ENCODE data around the gene EDIL3. TPM values are rescaled to one million over a fixed set of nuclear protein-coding genes. Genes with fewer than 3 reads are reported as not detected.

Gene EDIL3
- total RNA-seq, 2 donors from 2014 or later, result 2.2 to 17.5 TPM

DNA sequence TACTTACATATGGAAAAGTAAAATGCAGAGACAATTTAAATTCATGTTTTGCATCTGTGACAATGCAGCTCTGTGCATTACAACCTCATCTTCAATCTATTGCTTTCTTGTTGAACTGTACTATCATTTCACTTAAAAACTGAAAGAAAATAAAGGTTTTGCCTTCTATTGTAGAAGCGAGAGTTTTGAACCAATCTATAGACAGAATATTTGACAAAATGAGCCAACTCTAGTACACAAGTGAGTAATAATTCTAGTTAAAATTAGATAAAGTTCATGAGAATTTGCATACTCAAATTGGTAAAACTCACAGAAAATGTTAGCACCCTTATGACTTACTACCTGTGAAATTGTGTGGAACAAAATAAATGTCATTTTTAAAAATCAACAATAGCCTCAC, 123.7 kb downstream of the EDIL3 start:
- Mint-ChIP-seq H3K4me3 (no peak overlapping the region), H3K9me3 (no peaks in the 10 kb centered on the region)
- TF ChIP-seq, protein P1, sequence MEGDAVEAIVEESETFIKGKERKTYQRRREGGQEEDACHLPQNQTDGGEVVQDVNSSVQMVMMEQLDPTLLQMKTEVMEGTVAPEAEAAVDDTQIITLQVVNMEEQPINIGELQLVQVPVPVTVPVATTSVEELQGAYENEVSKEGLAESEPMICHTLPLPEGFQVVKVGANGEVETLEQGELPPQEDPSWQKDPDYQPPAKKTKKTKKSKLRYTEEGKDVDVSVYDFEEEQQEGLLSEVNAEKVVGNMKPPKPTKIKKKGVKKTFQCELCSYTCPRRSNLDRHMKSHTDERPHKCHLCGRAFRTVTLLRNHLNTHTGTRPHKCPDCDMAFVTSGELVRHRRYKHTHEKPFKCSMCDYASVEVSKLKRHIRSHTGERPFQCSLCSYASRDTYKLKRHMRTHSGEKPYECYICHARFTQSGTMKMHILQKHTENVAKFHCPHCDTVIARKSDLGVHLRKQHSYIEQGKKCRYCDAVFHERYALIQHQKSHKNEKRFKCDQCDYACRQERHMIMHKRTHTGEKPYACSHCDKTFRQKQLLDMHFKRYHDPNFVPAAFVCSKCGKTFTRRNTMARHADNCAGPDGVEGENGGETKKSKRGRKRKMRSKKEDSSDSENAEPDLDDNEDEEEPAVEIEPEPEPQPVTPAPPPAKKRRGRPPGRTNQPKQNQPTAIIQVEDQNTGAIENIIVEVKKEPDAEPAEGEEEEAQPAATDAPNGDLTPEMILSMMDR (conservative IDR thresholded peaks at IDR 0.05), result no peak

DNA sequence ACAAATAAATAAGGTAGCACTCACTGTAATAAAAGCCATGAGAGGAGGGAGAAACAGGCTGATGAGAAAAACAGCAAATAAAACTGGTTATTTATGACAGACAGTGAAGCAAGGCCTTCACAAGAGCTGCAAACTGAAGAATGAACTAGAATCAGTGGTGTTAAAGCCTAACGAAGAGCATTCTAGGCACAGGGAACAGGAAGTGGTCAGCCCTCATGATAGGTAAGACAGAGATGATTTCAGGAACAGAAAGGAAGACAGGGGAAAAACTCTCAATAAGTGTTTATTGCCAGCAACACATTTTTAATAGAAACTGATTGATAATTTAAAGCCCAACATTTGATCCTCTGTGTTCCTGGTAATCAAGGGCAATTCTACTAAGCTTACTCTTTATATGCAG, 124.5 kb downstream of the EDIL3 start:
- Histone ChIP-seq H3K4me1 (ENCODE audit: control insufficient read depth, insufficient read depth, low read length) (no peaks in the 10 kb centered on the region), H3K27ac (ENCODE audit: low read depth, low read length) (no peak overlapping the region), H3K9ac (ENCODE audit: extremely low read depth, low read length, poor library complexity, severe bottlenecking) (no peak overlapping the region), H3K9me3 (ENCODE audit: control insufficient read depth, low read length) (no peaks in the 10 kb centered on the region), H3K27me3 (ENCODE audit: control insufficient read depth, insufficient read depth, low read length, poor library complexity, severe bottlenecking) (no peaks in the 10 kb centered on the region), H3K36me3 (ENCODE audit: control insufficient read depth, insufficient read depth, low read length) (no peaks in the 10 kb centered on the region), H3K4me3 (ENCODE audit: low read length) (no peak overlapping the region)
- no peaks in the 10 kb centered on the region for H3K36me3 Mint-ChIP-seq (ENCODE audit: low read depth)
- H3K27me3 Mint-ChIP-seq (ENCODE audit: insufficient read depth), result no peaks in the 10 kb centered on the region
- no peak overlapping the region for H3K27ac Mint-ChIP-seq
- no peak for DNase-seq
- peaks cover 4% of the 10 kb centered on the region for H3K4me1 Mint-ChIP-seq
- TF ChIP-seq, protein P1 (conservative IDR thresholded peaks at IDR 0.05), result no peak
- H3K9me3 Mint-ChIP-seq, result no peaks in the 10 kb centered on the region
- H3K4me3 Mint-ChIP-seq, result no peak overlapping the region
- WGBS, 2 experiments (ENCODE audit: insufficient coverage in 1 of 2, insufficient read length in 1 of 2), result 92 to 100% methylated on average over 1 of the region's 1 CpG

More for the DNA sequence above, 123.7 kb downstream of the EDIL3 start:
- Histone ChIP-seq H3K9ac (ENCODE audit: extremely low read depth, low read length, poor library complexity, severe bottlenecking) (no peak overlapping the region), H3K27me3 (ENCODE audit: control insufficient read depth, insufficient read depth, low read length, poor library complexity, severe bottlenecking) (no peaks in the 10 kb centered on the region), H3K9me3 (ENCODE audit: control insufficient read depth, low read length) (no peaks in the 10 kb centered on the region), H3K4me3 (ENCODE audit: low read length) (no peak overlapping the region), H3K27ac (ENCODE audit: low read depth, low read length) (no peak overlapping the region), H3K4me1 (ENCODE audit: control insufficient read depth, insufficient read depth, low read length) (no peaks in the 10 kb centered on the region), H3K36me3 (ENCODE audit: control insufficient read depth, insufficient read depth, low read length) (no peaks in the 10 kb centered on the region)
- no peak overlapping the region for H3K27ac Mint-ChIP-seq
- H3K36me3 Mint-ChIP-seq (ENCODE audit: low read depth), result no peaks in the 10 kb centered on the region
- 86% methylated on average over 1 of the region's 1 CpG; no CpG with 5 or more reads in 1 of the 2 experiments for WGBS, 2 experiments (ENCODE audit: insufficient coverage in 1 of 2, insufficient read length in 1 of 2)
- peaks cover 9% of the 10 kb centered on the region for H3K4me1 Mint-ChIP-seq
- DNase-seq, result no peak
- H3K27me3 Mint-ChIP-seq (ENCODE audit: insufficient read depth), result no peaks in the 10 kb centered on the region

DNA sequence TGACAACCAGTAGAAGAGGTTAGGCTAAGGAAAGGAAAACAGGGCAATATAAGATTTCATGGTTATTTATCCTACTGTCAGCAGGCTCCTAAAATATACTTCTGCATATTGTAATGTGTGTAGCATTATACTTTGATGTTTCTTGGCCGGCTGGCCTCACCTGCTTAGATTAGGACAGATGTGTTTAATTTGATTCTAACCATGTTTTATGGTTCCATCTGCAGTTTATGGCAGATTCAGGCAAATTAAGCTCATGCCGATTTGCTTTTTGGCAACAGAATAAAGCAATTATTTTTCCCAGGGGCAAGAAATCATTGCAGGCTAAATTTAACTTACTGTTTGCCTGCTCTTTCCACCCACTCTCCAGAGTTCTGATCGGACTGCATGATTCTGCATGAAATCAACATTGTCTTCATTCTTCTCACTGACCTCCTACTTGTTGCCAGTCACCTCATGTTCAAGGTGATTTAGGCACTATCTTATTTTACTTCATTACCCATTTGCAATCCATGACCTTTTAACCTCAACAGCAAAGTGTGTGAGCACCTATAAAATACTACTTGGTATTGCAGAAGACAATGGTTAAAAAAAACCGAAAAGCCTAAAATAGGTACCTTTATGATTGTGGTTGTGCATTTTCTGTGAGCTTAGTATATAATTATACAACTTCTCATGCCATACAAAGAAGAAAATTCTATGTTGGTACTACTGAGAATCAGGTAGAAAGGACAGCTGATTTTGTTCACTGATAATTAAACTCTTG, 125.2 kb downstream of the EDIL3 start:
- H3K9me3 Mint-ChIP-seq, result no peaks in the 10 kb centered on the region
- no peaks in the 10 kb centered on the region for H3K27me3 Mint-ChIP-seq (ENCODE audit: insufficient read depth)
- no peak for DNase-seq
- WGBS, 2 experiments (ENCODE audit: insufficient coverage in 1 of 2, insufficient read length in 1 of 2), result 89 to 94% methylated on average over 2 to 3 of the region's 4 CpGs
- no peaks in the 10 kb centered on the region for H3K9me3 ChIP-seq (ENCODE audit: control insufficient read depth, low read length)
- no peaks in the 10 kb centered on the region for H3K36me3 Mint-ChIP-seq (ENCODE audit: low read depth)
- H3K4me3 Mint-ChIP-seq, result no peak overlapping the region
- H3K27ac ChIP-seq (ENCODE audit: low read depth, low read length), result no peak overlapping the region
- H3K9ac ChIP-seq (ENCODE audit: extremely low read depth, low read length, poor library complexity, severe bottlenecking), result no peak overlapping the region
- TF ChIP-seq, protein P1 (conservative IDR thresholded peaks at IDR 0.05), result no peak
- no peaks in the 10 kb centered on the region for H3K27me3 ChIP-seq (ENCODE audit: control insufficient read depth, insufficient read depth, low read length, poor library complexity, severe bottlenecking)
- H3K36me3 ChIP-seq (ENCODE audit: control insufficient read depth, insufficient read depth, low read length), result no peaks in the 10 kb centered on the region
- H3K4me3 ChIP-seq (ENCODE audit: low read length), result no peak overlapping the region
- H3K4me1 Mint-ChIP-seq, result peaks cover 3% of the 10 kb centered on the region
- no peak overlapping the region for H3K27ac Mint-ChIP-seq
- no peaks in the 10 kb centered on the region for H3K4me1 ChIP-seq (ENCODE audit: control insufficient read depth, insufficient read depth, low read length)

Data from endodermal cell (in vitro differentiated cells).